ENCODE measurements around the gene CLCF1.
"Not testable (repeated sequence)": the region's sequence is repeated elsewhere in the genome, so short reads cannot be mapped to it uniquely, and the experiment has no call there.

CLCF1 gene

DNA sequence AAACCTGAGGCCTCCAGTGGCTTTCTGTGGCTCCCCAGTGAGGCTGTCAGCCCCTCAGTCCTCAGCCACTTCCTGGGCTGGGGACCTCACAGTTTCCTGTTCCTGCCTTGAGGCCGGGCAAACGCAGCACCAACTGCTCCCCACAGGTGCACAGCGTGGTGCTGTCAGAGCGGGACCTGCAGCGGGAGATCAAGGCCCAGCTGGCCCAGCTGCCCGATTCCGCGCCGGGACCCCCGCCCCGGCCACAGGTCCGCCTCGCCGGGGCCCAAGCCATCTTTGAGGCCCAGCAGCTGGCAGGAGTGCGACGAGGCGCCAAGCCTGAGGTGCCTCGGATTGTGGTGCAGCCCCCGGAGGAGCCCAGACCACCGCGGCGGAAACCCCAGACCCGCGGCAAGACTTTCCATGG is 35.9 kb upstream of the CLCF1 start:
- in situ Hi-C loops (cut with MboI; ENCODE audit: low sequenced_read_pairs), result no loop called here

DNA sequence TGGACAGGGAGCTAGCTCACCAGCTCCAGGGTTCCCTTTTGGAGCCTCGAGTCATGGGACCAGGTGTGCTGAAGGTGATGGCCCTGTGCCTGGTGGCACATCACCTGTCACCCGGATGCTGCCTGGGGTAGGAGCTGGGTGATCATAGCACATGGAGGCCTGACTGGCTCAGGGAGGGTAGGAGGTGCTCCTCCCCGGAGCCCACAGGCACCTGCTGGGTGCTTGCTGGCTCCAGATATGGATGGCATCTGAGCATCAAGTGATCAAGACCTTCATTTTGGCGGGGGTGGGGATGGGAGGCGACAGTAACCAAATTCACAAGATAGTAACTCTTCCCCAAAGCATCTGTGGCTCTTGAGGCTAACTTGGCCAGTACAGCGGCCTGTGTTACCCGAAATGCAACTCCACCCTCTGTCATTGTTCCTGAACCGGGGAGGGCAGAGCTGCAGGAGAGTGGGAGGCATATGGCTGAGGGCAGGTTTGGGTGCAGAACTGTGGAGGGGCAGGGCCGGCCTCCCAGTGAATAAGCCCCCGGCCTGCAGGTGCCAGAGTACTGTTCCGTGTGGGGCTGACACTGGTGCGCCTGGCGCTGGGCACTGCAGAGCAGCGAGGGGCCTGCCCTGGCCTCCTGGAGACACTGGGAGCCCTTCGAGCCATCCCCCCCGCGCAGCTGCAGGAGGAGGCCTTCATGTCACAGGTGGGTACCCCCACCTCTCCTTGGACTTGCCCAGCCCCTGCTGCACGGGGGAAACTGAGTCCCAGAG is 35.2 kb upstream of the CLCF1 start:
- in situ Hi-C loops (cut with MboI; ENCODE audit: low sequenced_read_pairs), result no loop called here

DNA sequence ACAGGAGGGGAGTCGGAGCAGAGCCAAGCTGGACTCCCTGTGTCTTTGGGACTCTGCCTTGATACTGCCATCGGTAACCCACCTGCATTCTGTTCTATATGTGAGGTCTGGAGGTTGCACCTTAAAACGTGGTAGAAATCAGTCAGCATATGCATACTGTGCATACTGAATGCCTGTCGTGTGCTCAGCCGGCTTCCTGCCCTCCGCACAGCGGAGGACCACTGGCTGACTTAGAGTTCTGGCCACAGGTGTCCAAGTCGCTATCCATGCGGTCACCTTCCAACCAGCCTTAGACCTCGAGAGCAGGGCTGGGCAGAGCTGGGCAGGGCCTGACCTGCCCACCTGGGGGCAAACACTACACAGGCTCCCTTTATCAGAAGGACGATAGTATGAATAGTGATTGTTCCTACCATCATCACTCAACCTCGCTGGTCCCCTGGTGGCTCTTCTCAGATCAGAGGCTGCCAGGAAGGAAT is 34.3 kb upstream of the CLCF1 start:
- in situ Hi-C loops (cut with MboI; ENCODE audit: low sequenced_read_pairs), result no loop called here

DNA sequence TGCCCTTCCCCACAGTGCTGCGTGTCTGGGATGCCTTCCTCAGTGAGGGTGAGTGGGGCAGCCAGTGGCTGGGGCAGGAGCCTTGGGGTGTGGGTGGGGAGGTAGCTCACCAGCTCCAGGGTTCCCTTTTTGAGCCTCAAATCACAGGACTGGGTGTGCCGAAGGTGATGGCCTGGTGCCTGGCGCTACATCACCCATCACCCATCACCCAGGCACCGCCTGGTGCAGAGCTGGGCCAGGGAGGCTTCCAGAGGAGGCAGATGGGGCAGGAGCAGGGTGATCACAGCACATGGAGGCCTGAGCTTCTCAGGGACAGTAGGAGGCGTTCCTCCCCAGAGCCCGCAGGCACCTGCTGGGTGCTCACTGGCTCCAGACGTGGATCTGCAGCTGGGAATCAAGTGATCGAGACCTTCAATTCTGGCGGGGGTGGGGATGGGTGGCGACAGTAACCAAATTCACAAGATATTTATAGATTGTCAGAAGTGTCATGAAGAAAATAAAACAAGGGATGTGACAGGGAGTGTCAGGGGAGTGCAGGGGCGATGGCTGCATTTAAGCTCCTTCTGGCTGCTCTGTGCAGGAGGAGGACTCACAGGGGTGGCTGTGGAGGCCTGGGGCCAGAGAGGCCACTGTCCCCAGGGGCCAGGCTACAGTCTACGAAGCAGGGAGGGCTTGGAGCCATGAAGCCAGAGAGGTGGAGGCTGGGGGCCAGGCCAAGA is 33.7 kb upstream of the CLCF1 start:
- in situ Hi-C loops (cut with MboI; ENCODE audit: low sequenced_read_pairs), result no loop called here

DNA sequence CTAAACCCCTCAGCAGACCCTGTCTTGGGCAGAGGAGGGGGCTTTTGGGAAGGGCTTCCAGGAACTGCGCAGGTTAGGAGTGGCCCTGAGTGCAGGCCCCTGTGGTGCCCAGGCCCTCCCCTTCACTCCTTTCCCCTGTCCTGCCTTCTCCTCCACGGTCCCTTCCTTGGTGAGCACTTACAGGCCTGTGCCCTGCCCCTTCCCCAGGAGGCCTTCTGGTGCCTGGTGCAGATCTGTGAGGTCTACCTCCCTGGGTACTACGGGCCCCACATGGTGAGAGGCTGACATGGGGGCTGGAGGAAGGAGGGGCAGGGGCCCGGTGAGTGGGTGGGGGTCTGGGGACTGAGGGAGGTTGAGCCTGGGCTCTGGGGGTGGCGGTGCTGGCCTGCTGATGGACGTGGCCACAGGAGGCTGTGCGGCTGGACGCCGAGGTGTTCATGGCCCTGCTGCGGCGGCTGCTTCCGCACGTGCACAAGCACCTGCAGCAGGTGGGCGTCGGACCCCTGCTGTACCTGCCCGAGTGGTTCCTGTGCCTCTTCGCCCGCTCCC is 33.1 kb upstream of the CLCF1 start:
- in situ Hi-C loops (cut with MboI; ENCODE audit: low sequenced_read_pairs), result no loop called here

DNA sequence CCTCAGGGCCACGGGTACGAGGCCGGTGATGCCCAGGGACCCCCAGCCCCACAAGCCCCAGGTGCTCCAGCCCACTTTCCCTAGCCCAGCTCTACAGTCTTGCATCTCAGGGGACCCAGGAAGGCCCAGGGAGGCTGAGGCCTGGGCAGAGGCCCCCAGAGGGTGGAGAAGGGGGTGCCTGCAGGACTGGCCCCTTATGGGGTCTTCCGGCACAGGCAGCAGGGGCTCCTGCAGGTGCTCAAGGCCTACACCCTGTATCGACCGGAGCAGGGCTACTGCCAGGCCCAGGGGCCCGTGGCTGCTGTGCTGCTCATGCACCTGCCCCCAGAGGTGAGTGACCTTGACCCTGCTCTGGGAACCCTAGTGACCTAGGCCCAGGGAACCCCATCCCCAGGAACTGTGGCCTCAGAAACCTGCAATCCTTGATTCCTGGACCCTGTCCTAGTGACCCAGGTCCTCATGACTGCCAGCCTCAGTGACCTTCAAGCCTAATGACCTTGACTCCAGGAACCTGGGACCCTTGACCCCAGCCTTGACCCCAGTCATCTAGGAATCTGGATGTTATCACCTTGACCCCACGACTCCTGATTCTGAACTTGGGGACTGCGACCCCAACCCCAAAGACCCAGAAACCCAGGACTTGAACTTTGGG is 32.4 kb upstream of the CLCF1 start:
- in situ Hi-C loops (cut with MboI; ENCODE audit: low sequenced_read_pairs), result no loop called here

DNA sequence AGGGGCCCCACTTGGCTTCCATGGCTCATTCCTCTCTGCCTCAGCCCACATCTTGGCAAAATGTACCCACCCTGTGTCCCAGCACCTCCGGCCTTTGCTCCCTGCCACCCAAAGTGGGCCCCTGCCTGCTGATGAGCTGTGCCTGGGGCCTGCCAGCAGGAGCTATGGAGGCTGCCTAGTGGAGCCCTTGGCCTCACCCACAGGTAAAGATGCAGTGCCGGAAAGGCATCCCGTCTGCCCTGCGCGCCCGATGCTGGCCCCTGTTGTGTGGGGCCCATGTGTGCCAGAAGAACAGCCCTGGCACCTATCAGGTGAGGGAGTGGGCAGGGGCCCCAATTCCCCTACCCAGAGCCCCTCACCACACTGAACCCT is 31.8 kb upstream of the CLCF1 start:
- in situ Hi-C loops (cut with MboI; ENCODE audit: low sequenced_read_pairs), result no loop called here

DNA sequence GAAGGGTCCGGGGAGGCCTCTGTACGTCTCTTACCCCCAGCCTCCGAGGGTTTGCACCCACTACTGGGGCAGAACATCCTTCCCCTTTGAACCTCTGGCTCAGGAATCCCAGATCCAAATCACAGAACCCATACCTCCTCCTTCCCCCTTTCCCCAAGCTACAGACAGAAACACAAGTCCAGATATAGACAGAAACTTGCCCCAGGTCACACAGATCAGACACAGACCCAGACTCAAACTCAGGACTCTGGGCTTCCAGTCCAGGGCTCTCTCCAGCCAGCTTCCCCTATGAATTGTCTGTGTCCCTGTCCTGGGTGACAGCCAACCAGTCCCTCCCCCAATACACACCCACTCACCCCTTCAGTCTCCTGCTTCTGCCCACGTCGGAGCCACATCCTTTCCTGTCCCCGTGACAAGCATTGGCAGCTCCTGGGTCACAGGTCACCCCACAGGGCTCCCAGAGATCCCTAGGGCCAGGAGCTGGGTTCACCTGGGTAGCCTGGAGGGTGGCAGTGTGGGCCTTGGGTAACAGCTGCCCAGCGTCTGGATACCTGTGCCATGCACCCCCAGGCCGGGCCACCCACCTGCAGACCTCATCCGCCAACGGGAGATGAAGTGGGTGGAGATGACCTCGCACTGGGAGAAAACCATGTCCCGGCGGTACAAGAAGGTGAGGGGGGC is 31.3 kb upstream of the CLCF1 start:
- in situ Hi-C loops (cut with MboI; ENCODE audit: low sequenced_read_pairs), result no loop called here

DNA sequence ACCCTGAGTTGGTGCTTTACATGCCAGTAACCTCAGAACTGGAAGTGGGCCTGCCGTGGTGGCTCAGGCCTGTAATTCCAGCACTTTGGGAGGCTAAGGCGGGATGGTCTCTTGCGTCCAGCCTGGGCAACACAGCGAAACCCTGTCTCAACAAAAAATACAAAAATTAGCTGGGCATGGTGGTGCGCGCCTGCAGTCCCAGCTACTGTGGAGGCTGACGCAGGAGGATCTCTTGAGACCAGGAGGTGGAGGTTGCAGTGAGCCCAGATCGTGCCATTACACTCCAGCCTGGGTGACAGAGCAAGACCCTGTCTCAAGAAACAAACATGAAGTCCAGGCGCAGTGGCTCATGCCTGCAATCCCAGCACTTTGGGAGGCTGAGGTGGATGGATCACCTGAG is 29.7 kb upstream of the CLCF1 start:
- in situ Hi-C loops (cut with MboI; ENCODE audit: low sequenced_read_pairs), result not testable (repeated sequence)

DNA sequence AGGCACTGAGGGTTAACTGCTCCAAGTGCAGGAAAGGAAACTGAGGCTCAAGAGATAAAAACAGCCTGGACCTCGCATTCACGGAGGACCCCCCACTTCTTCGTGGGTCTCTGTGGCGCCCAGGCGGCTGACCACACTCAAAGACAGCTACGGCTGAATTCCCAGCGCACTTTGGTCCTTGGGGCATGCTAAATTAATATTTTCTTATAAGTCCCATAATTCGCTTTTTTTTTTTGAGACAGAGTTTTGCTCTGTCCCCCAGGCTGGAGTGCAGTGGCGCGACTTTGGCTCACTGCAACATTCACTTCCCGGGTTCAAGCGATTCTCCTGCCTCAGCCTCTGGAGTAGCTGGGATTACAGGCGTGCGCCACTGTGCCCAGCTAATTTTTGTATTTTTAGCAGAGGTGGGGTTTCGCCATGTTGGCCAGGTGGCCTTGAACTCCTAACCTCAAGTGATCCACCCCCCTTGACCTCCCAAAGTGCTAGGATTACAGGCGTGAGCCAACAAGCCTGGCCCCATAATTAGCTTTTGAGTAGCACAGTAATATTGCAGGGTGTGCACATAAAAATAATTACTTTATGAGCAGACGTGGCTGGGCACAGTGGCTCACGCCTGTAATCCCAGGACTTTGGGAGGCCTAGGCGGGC is 28.9 kb upstream of the CLCF1 start:
- in situ Hi-C loops (cut with MboI; ENCODE audit: low sequenced_read_pairs), result not testable (repeated sequence)

DNA sequence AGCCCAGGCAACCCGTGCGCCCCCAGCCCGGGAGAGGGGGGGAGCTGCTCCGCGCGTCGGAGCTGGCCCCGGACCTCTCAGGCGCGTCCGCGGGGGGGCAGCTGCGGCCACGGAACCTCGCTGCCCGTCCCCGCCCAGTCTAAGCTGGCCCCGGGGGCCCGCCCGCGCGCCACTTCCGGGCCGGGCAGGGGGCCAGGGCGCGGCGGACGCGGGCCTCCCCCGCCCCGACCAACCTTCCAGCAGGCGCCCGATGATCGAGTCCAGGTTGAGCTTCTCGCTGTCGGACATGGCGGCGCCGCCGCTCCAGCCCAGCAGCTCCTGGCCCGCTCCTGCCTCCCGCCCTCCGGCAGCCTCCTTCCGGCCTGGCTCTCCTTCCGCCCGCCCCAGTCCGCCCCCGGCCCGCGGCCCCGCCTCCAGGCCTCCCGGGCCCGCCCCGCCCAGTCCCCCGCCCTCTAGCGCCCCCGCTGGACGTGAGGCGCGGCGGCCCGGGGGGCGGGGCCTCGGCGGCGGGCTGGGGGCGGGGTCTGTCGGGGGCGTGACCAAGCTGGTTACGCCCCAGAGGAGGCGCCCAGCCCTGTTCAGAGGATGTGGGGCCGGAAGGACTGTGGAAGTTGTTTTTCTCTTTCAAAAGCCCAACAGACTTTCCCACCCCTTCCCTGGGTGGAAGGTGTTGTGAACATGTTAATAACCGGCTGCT is 28.2 kb upstream of the CLCF1 start, which contains the start of gene PPP1CA:
Gene PPP1CA, minus strand, starts transcription at position 364 of the 697 bp plus-strand sequence. Its CDS starts 76 bp downstream, at position 288.
- in situ Hi-C loops (cut with MboI; ENCODE audit: low sequenced_read_pairs), result no loop called here

DNA sequence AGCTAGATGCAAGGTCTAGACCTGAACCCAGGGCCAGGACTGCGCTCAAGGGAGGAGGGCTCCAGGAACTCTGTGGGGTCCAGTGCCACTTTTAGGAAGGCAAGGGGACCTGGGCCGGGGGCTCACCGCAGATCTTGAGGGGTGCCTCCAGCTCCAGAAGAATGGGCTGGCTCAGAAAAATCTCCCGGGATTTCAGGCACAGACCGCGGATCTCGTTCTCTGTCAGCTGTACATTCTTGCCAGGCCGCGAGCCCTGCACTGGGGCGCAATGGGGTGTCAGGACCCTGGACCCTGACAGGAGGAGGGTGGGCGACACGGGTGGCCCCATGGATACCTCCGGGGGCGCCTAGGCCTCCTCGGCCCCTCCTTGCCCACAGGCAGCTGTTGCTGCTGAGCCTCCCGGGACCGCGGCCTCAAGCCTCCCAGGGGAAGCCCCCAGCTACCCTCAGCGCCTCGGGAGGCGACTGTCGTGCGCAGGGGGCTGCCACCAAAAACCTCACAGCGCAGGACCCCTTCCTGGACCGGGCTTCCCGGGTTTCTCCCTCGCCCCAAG is 27.6 kb upstream of the CLCF1 start:
- in situ Hi-C loops (cut with MboI; ENCODE audit: low sequenced_read_pairs), result no loop called here

DNA sequence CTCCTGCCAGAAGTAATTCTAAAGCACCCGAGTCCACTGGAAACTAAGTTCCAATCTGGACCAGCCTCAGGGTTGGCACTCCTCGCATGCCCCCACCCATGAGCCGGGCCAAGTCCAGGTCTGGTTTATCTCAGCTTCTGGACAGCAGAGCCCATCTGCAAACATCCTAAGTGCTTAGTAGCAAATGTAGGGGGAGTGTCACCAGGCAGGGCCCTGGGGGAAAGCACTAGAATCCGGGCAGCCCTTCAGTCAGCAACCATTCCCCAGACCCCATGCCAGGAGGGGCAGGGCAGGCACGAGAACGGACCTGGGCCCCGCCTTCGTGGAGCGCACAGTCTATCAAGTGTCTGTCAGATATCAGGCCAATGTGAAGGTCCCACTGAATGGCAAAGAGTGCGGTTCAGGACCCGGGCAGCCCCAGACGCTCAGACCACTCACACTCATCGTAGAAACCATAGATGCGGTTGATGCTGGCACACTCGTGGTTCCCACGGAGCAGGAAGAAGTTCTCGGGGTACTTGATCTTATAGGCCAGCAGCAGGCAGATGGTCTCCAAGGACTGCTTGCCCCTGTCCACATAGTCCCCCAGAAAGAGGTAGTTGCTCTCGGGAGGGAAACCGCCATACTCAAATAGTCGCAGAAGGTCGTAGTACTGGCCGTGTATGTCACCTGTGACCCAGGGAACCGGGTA is 27.0 kb upstream of the CLCF1 start:
- in situ Hi-C loops (cut with MboI; ENCODE audit: low sequenced_read_pairs), result no loop called here

DNA sequence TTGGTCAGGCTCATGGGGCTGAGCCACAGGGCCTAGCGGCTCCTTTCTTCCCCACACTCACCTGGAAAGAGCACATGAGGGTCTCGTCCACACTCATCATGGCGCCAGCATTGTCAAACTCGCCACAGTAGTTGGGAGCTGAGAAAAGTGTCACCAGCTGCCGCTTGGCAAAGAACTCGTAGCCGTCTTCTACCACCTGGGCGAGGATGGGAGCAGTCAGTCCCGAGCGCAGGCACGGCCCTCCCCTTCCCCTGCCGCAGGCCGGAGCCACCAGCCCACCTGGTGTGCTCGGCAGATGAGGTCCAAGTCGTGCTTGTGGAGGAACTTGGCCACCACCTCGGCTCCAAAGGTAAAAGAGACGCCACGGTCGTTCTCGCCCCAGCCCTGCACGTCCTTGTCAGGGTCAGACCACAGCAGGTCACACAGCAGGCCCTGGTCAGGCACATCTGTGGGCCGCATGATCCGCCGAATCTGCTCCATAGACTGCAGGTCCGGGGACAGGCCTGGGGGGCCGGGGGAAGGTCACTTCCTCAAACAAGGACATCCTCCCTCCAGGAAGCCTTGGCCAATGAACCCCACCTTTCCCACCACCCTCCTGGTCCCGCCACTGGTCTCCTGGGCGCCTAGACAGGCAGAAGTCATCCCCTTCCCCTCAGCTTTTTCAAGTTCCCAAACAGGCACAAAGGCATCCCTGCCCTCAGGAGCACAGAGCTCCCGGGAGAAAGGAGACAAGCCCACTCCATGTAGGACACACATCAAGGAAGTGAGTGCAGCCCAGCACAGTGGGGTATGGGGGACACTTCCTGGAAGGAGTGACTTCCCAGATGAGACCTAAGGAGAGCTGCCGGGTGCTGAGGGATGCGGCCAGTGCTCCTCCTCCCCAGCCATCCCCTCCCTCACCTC is 25.5 kb upstream of the CLCF1 start:
- in situ Hi-C loops (cut with MboI; ENCODE audit: low sequenced_read_pairs), result no loop called here

DNA sequence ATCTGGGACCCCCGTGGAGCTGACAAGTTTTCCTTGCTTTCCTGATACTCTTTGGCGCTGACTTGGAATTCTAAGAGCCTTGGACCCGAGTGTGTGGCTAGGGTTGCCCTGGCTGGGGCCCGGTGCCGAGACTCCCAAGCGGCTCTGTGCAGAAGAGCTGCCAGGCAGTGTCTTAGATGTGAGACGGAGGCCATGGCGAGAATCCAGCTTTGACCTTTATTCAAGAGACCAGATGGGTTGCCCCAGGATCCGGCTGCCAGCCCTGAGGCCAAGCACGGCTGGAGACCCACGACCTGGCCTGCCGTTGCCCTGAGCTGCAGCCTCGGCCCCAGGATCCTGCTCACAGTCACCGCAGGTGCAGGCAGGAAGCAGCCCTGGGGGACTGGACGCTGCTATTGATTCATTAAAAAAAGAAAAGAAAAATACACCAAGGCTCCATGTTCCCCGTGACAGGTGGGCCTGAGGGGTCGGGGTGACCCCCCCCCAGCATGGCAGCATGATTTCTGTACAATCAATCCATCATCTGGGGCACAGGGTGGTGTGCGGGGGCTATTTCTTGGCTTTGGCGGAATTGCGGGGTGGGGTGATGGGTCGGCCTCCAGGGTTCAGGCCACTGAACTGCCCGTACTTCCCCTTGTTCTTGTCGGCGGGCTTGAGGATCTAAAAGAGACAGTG is 24.7 kb upstream of the CLCF1 start:
- in situ Hi-C loops (cut with MboI; ENCODE audit: low sequenced_read_pairs), result no loop called here

DNA sequence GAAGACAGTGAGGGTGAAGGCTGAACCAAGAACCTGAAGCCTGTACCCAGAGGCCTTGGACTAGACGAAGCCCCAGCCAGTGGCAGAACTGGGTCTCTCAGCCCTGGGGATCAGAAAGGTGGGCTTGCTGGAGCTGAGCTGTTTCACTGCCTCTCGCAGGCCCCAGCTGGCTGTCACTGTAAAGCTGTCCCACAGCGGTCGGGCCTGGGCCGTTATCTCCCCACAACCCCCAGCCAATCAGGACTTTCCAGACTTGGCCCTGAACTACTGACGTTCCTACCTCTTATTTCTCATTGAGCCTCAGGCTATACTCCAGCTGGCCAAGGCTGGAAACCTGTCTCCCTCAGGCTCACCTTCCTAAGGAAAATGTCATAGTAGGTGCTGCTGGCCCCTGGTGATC is 24.1 kb upstream of the CLCF1 start:
- in situ Hi-C loops (cut with MboI; ENCODE audit: low sequenced_read_pairs), result no loop called here

DNA sequence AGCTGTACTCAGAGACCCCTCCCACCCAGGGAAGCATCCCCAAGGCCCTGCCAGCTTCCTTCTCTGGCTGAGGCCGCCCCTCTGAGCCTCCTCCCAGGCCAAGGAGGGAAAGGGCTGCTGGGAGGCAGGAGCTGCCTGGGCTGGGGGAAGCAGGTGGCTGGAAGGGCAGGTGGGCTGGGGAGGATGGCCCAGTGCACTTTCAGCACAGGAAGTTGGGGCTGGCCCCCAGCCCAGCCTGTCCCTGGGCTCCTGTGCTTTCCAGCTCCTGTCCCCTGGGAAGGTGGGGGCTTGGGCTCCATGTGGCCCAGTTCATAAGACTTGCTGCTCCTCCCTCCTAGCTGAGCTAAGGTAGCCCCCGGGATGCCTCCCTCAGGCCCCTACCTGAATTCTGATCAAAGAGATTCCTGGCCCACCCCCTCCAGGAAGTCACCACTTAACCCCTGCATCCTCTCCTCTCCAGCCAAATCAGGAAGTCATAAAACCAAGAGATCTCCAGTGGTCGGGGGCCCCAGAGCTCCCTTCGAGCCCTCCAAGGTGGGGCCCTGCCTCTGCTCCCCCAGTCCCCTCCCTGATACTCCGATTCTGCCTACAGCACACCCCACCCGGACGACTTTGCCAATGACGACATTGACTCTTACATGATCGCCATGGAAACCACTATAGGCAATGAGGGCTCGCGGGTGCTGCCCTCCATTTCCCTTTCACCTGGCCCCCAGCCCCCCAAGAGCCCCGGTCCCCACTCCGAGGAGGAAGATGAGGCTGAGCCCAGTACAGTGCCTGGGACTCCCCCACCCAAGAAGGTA is 23.4 kb upstream of the CLCF1 start:
- in situ Hi-C loops (cut with MboI; ENCODE audit: low sequenced_read_pairs), result no loop called here

Data from hTERT RPE-1 (cell line).